Right kidney (tissue), 1 donor: Measurements from ENCODE around the gene DCP2.

ENCODE experiments used
- DNase-seq: peaks from one replicate; pipeline ENCODE4 v3.0.0-alpha.2; 2016

DCP2 gene

GRCh38 chr5:113020461-113021273 lies 44.1 kb downstream of the DCP2 start:
- DNase-seq: no peak

DNA sequence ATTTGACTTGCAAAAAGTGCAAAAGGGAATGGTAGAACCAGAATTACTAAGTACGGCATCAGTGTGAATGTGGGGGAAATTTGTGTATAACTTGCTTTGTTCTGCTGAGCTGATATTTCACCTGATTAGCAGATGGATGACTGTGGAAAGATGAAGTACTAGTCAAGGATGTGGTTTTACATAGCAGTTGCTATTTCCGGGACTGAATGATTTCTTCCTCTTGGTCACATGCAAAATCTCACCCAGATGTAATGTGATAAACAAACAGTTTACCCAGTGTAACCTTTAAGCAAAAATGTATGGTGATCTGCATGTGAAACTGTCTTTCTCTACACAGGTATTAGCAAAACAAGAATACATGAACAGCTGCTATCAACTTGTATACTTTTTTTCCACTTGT lies 46.1 kb downstream of the DCP2 start:
- DNase-seq: no peak

DNA sequence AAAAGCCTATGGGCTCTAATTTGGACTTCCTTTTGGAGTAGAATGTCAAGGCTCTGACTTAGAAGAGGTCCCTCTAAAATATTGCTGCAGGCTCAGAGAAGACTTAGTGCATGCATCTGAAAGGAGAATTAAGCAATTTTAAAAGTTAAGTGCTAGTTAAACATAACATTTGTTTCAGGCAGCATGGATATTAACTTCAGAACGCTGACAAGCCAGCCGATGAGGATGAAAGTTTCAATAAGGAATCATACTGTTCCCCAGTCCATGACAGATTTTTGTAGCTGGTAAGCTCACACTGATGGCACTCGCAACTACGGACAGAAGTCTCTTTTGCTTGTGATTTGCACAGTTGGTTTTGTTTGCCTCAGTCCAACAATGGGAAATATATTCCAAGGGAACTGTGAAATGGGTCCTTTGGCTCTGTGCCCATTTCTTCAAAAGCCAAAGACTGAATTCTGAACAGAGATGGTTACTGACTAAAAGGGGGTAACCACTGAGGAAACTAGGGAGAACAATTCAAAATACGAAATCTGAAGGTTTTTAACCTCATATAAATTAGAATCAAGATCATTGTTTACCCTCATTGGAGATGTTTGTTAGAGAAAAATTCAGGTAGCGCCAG lies 47.6 kb downstream of the DCP2 start:
- no peak for DNase-seq

GRCh38 chr5:113025596-113025995 lies 49.0 kb downstream of the DCP2 start:
- DNase-seq: no peak

GRCh38 chr5:113026211-113026610 lies 49.6 kb downstream of the DCP2 start:
- no peak for DNase-seq

DNA sequence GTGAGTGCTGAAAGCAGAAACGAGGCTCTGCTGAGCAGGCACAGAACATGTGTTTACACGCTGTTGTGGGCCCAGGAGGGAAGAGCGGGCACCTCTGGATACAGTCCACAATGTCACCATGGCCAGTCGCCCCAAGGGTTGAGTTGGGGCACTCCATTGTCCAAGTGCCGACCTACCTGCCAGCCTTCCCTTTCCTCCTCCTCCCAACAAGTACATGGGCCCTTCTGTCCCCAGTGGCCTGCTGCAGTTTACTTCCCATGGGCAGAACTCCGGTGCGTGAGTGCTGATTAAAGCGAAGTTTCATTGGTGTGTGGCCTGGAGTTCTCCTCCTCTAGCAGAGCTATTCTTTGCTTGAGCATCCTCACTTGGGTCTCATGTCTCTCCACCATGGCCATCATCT lies 50.4 kb downstream of the DCP2 start:
- no peak for DNase-seq

DNA sequence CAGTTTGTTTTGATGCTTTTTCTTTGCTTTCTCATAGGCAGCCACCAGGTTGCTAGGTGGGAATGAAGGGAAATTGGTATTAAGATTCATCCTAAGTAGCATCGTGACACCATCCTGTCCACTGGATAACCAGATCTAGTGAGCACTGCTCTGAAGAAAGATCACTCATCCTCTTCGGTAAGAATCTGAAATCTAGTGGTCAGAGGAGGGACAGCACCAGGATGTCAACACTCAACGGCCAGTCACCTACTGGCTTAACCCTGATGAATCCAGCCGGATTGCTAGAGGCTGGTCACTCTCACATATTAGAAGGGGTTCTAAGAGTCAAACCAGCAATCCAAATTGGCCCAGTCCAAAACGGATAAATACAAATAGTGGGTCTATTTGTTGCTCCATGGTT lies 50.8 kb downstream of the DCP2 start:
- no peak for DNase-seq

DNA sequence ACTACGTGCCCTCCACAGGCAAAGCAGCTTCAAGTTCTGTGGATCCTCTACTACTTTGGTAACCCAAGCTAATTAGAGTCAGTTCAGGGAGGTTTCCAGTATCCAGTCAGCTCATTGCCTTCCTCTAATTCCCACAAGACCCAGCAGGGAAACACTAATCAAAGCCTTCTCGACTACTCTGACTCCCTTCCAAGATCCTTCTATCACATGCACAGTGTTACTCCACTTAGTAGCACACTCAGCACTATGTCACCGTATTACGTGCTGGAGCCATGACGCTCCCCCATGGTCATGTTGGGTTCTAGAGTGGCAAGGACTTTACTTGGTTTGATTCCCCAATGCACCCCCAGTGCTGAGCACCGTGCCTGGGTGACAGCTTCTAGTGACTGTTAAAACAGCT lies 53.0 kb downstream of the DCP2 start:
- DNase-seq: no peak

GRCh38 chr5:113031104-113031503 lies 54.5 kb downstream of the DCP2 start:
- DNase-seq: no peak

DNA sequence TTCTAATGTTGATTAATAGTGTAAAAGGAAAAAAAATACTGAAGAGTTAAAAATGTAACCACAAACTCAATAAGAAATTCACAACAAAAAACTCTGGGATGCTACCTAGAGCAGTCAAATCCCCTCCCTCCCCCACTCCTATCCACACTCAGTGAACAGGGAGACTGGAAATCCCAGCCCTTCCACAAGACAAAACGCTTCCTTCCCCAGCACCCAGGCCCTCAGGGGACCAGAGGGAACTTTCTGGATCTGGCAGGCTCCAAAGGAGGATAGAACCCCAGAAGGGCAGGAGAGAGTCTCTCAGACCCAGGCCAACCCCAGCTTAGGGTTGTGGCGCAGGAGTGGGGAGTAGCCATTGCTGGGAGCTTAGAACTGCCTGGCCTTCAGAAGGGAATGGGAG lies 55.0 kb downstream of the DCP2 start:
- no peak for DNase-seq

DNA sequence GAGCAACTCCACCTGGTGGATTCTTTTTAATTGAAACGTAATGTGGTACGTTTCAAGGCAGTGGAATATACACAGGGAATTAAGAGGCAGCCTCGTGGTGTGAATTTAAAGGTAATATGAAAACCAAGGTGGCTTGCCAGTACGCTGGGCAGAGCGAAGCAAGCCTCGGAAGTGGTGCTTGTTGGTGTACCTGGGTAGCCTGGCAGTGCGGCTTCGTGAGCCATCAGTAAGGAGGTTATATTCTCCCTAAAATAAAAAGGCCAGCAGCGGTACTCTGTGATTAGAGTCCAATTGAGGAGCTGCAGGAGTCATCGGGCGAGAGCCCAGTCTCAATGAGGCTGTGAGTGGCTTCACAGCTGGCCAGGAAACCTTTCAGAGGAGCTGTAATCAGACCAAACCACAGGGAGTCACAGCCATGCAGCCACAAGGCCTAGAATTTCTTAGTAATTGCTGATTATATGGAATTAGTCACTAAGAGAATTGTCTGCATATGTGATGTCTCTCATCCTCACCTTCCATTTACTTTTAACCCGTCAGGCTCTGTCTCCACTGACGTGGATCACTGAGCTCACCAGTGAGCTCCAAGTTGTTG lies 57.7 kb downstream of the DCP2 start:
- DNase-seq: no peak

GRCh38 chr5:113035096-113035495 lies 58.5 kb downstream of the DCP2 start:
- DNase-seq: no peak

DNA sequence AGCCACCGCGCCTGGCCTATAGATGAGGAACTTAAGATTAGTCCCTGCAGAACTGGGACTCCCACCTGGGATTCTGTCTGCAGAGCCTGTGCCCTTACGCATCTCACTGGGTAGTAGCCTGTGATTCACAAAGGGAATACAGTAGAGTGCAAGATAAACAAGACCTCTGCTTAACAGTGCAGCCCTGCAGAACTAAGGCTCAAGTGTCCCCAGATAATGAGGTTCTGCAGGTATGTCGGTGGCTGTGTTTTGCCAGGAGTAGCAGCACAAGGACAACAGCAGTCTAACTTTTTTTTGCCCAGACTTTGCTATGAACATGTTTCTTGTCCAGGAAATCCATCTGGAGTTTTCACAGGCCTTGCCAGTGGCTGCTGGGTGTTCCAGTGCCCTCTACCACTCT lies 59.7 kb downstream of the DCP2 start:
- no peak for DNase-seq

DNA sequence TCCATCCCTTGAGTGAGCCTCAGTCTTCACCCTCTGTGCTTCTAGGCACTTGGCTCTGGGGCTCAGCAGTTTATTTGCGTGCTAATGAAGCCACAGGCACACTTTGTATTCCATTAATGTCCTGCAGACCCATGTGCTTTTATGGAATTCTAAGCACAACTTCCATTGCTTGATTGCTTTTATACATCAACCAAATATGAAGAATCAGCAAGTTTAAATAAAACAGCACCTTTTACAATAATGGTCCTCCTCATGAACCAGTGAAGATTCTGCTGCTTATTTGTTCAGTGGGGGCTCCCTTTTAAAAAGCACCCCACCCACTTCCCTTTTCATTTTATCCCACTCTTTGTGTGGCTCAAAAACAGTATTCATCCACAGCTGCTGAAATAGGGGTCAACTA lies 60.2 kb downstream of the DCP2 start:
- no peak for DNase-seq

DNA sequence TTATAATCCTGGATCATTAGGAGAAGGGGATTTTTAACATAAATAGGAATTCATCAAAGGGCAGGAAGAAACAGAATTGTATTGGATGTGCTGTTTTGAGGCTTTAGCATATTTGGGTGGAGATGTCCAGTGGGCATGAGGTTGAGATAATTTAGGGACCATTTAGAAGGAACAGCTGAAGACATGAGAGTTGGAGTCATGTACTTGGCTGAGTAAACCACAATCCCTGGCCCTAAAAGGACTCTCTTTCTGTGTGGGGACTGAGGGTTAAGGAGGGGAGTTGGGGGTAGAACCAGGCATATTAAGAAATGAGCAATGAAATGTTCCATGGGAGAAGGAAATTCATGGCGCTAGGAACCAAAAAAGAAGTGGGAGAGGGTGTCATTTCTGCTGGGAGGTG lies 61.5 kb downstream of the DCP2 start:
- no peak for DNase-seq

DNA sequence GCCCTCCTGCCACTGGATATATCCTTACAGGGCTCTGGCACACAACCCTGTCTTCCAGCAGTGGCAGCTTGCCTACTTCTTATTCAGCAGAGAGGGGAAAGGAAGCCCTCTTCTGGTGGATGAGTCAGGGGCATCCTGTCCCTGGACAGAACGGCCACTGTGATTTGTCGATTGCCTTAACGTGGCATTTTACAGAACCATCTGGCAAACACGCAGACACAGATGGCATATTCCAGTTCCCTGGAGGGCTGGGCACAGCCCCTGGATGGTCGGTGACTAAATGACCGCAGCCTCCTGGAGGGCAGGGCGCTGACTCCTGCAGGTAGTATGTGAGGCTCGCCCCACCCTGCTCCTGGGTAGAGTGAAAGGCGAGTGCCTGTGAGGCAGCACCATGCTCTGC lies 62.1 kb downstream of the DCP2 start:
- no peak for DNase-seq

DNA sequence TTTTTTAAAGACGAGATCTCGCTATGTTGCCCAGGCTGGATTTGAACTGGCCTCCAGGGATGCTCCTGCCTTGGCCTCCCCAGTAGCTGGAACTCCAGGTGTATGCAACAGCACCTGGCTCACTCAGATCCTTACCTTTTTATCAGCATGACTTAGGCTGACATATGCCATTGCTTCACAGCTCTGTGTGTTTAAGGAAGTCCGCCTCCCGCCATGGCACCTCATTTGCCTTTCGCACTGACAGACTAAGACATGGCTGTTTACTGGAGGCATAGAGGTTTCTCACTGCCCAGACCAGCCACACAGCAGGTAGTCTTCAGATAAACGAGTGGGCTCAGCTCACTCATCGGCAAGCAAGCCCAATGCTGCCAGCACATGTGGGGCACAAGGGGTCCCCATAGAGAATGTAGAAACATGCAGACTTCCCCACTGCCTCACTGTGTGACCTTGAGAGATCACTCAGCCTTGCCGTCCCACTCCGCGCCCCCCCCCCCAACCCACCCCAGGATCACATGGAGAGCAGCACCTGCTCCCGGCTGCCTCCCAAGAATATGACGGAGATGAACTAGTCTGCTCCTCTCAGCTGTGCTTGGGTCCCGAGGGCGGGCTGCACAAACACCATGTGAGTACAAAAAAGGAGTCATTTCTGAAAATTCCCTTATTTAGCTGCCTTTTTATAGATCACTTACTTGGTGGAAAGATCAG lies 62.8 kb downstream of the DCP2 start:
- DNase-seq: no peak

- DNase-seq: no peak
Observed at GRCh38 chr5:113039934-113040285, 63.3 kb downstream of the DCP2 start.

DNA sequence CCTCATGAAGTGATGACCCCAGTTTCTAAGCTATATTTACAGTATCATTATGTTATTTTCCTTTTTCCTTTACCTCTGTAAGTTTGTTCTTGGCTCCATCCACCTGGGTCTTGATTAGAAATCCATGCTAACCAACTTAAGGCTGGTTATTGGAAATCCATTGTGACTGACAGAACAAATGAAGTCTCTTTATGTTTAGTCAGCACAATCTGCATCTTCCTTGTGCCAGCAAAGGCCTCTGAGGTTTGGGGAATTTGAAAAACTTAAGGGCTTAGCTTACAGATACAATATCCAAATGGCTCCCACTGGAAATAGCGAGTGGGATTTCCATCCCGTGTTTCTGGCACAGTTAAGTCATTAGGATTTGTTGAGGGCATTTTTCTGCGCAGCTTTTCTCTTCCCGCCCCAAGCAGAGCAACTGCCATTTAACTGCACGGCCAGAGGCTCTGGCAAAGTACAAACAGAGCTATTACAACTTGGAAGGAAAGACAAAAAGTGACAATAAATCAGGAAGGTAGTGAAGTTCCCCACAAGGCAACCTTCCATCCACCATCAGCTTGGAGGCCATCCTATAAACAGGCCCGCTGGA lies 64.2 kb downstream of the DCP2 start:
- DNase-seq: no peak

DNA sequence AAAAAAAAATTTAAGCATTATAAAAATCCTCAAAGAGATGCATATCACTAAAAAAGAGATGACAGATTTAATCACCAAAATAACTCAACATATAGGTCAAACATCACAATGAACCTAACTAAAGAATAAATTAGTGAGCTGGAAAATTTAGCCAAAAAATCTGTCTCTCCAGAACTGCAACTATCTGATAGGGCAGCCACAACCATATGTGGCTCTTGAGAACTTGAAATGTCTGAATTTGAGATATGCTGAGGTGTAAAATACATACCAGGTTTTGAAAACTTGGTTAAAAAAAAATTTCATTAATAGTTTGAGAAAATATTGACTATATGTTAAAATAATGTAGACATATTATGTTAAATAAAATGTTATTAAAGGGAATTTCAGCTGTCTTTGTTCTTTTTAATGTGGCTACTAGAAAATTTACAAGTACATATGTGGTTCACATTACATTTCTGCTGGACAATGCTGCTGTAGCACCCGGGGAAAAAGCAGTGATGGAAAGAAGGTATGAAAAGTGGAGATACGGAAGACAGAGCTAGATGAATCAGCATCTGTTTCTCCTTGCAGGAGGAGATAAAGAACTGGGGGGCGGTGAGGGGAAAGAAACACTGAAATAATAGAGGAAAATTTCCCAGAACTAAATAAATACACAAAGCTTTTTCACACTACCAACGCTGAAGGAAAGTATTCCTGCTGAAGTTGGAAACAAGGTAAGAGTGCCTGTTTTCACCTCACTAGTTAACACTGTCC lies 66.1 kb downstream of the DCP2 start:
- no peak for DNase-seq

GRCh38 chr5:113043491-113043931 lies 66.9 kb downstream of the DCP2 start:
- no peak for DNase-seq
